ENCODE data around the gene EIF2D. TPM values are rescaled to one million over a fixed set of nuclear protein-coding genes. Genes with fewer than 3 reads are reported as not detected.

EIF2D gene
- total RNA-seq, 2 donors from 2014 or later = 38.3 to 41.9 TPM

DNA sequence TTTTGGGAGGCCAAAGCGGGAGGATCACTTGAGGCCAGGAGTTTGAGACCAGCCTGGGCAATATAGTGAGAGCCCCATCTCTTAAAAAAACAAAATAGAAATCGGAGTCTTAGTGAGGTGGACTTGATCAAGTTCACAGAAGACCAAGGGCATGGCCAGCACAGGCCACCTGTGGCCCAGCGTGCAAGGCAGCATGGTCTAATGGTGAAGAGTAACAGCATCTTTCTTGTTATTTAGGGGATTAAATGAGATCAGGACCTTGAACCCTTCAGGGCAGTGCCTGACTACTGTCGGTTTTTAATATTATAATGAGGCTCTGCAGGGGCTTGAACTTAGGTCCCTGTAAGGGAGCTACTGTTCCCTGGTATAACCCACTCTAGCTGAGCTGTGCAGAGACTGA is 38.5 kb downstream of the EIF2D start:
- Mint-ChIP-seq H3K27ac (no peak overlapping the region), H3K36me3 (ENCODE audit: low read depth) (no peaks in the 10 kb centered on the region)
- no peaks in the 10 kb centered on the region for H3K36me3 ChIP-seq (ENCODE audit: control insufficient read depth, insufficient read depth, low read length)

GRCh38 chr1:206573319-206573718 is 38.9 kb downstream of the EIF2D start:
- WGBS, 2 experiments (ENCODE audit: insufficient coverage in 1 of 2, insufficient read length in 1 of 2) = 92 to 98% methylated on average over 4 of the region's 4 CpGs
- no peaks in the 10 kb centered on the region for H3K9me3 ChIP-seq (ENCODE audit: control insufficient read depth, low read length)
- no peaks in the 10 kb centered on the region for H3K36me3 Mint-ChIP-seq (ENCODE audit: low read depth)
- H3K4me3 Mint-ChIP-seq = no peak overlapping the region
- no peak overlapping the region for H3K9ac ChIP-seq (ENCODE audit: extremely low read depth, low read length, poor library complexity, severe bottlenecking)
- H3K4me1 Mint-ChIP-seq = no peaks in the 10 kb centered on the region
- no peak overlapping the region for H3K4me3 ChIP-seq (ENCODE audit: low read length)
- TF ChIP-seq, protein P1, sequence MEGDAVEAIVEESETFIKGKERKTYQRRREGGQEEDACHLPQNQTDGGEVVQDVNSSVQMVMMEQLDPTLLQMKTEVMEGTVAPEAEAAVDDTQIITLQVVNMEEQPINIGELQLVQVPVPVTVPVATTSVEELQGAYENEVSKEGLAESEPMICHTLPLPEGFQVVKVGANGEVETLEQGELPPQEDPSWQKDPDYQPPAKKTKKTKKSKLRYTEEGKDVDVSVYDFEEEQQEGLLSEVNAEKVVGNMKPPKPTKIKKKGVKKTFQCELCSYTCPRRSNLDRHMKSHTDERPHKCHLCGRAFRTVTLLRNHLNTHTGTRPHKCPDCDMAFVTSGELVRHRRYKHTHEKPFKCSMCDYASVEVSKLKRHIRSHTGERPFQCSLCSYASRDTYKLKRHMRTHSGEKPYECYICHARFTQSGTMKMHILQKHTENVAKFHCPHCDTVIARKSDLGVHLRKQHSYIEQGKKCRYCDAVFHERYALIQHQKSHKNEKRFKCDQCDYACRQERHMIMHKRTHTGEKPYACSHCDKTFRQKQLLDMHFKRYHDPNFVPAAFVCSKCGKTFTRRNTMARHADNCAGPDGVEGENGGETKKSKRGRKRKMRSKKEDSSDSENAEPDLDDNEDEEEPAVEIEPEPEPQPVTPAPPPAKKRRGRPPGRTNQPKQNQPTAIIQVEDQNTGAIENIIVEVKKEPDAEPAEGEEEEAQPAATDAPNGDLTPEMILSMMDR (conservative IDR thresholded peaks at IDR 0.05) = no peak
- H3K27me3 ChIP-seq (ENCODE audit: control insufficient read depth, insufficient read depth, low read length, poor library complexity, severe bottlenecking) = no peaks in the 10 kb centered on the region
- no peaks in the 10 kb centered on the region for H3K9me3 Mint-ChIP-seq
- DNase-seq = no peak
- no peak overlapping the region for H3K27ac Mint-ChIP-seq
- no peaks in the 10 kb centered on the region for H3K4me1 ChIP-seq (ENCODE audit: control insufficient read depth, insufficient read depth, low read length)
- H3K27ac ChIP-seq (ENCODE audit: low read depth, low read length) = no peak overlapping the region
- no peaks in the 10 kb centered on the region for H3K36me3 ChIP-seq (ENCODE audit: control insufficient read depth, insufficient read depth, low read length)
- H3K27me3 Mint-ChIP-seq (ENCODE audit: insufficient read depth) = peaks cover 2% of the 10 kb centered on the region

More for the DNA sequence above, 38.5 kb downstream of the EIF2D start:
- Histone ChIP-seq H3K4me3 (ENCODE audit: low read length) (no peak overlapping the region), H3K27me3 (ENCODE audit: control insufficient read depth, insufficient read depth, low read length, poor library complexity, severe bottlenecking) (no peaks in the 10 kb centered on the region), H3K4me1 (ENCODE audit: control insufficient read depth, insufficient read depth, low read length) (no peaks in the 10 kb centered on the region), H3K9me3 (ENCODE audit: control insufficient read depth, low read length) (no peaks in the 10 kb centered on the region), H3K9ac (ENCODE audit: extremely low read depth, low read length, poor library complexity, severe bottlenecking) (no peak overlapping the region), H3K27ac (ENCODE audit: low read depth, low read length) (no peak overlapping the region)
- Mint-ChIP-seq H3K27me3 (ENCODE audit: insufficient read depth) (peaks cover 2% of the 10 kb centered on the region), H3K4me3 (no peak overlapping the region), H3K9me3 (no peaks in the 10 kb centered on the region), H3K4me1 (no peaks in the 10 kb centered on the region)
- 93 to 96% methylated on average over 3 to 4 of the region's 4 CpGs for WGBS, 2 experiments (ENCODE audit: insufficient coverage in 1 of 2, insufficient read length in 1 of 2)
- TF ChIP-seq, protein P1 (conservative IDR thresholded peaks at IDR 0.05) = no peak
- no peak for DNase-seq

DNA sequence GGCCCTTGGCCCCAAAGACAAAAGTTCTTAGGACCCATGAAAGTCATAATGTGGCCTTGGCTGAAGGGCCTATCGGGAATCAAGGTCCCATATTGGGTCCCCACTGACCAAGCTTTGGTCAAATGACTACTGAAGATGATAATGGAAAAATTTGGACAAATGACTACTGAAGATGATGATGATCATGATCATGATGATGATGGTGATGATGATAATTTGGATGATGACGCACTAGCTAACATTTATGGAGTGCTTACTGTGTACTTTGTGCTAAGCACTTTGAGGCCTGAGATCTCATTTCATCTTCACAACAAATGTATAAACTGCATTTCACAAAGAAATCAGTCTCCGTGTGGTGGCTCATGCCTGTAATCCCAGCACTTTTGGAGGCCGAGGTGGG is 39.4 kb downstream of the EIF2D start:
- no peaks in the 10 kb centered on the region for H3K9me3 ChIP-seq (ENCODE audit: control insufficient read depth, low read length)
- no peak overlapping the region for H3K4me3 ChIP-seq (ENCODE audit: low read length)
- TF ChIP-seq, protein P1 (conservative IDR thresholded peaks at IDR 0.05) = no peak
- Mint-ChIP-seq H3K4me3 (no peak overlapping the region), H3K36me3 (ENCODE audit: low read depth) (no peaks in the 10 kb centered on the region), H3K4me1 (no peaks in the 10 kb centered on the region), H3K27ac (no peak overlapping the region), H3K9me3 (no peaks in the 10 kb centered on the region), H3K27me3 (ENCODE audit: insufficient read depth) (peaks cover 2% of the 10 kb centered on the region)
- H3K36me3 ChIP-seq (ENCODE audit: control insufficient read depth, insufficient read depth, low read length) = no peaks in the 10 kb centered on the region
- DNase-seq = no peak
- WGBS, 2 experiments (ENCODE audit: insufficient coverage in 1 of 2, insufficient read length in 1 of 2) = 91 to 93% methylated on average over 4 of the region's 4 CpGs
- no peaks in the 10 kb centered on the region for H3K27me3 ChIP-seq (ENCODE audit: control insufficient read depth, insufficient read depth, low read length, poor library complexity, severe bottlenecking)
- H3K4me1 ChIP-seq (ENCODE audit: control insufficient read depth, insufficient read depth, low read length) = no peaks in the 10 kb centered on the region
- H3K27ac ChIP-seq (ENCODE audit: low read depth, low read length) = no peak overlapping the region
- H3K9ac ChIP-seq (ENCODE audit: extremely low read depth, low read length, poor library complexity, severe bottlenecking) = no peak overlapping the region
